GM19023 (cell line): ENCODE data around the gene GFAP.

ENCODE experiments used
- ATAC-seq: cut with Tn5 transposase; IDR thresholded peaks from one replicate; pipeline ENCODE4 v1.9.1; 2021; ENCODE audit warnings: mild to moderate bottlenecking, moderate library complexity; ENCODE audit not compliant: unreplicated experiment

GFAP gene

DNA sequence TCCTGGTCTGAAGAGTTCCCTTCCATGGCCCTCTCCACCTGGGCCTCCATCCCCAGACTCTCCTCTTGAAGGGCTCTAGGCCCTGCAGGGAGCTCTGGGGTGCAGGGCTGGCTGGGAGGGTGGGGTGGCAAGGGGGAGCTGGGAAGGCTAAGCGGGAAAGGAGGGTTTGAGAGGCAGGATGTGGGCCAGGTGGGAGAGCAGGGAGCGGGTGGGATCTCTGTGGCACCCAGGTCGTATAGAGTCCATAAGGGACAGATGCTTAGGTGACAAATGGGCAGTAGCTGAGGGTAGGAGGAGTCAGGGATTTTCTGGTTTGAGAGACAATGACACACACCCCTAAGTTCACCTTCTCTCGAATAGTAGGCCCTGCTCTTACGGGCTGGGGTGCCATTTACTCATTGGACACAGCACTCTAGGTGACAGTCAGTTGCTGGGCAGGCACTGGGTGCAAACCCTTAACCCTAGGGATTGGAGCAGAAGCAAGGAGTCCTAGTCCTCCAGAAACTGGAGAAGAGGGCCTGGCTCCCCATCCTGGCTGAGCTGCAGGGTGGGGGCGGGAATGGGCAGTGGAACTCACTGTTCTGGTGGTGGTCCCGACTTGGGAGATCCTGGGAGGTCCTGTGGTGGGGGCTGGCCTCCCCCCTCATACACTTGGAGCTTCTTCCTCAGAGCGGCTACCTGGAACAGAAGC, 16.9 kb upstream of the GFAP start:
- no peak for ATAC-seq

DNA sequence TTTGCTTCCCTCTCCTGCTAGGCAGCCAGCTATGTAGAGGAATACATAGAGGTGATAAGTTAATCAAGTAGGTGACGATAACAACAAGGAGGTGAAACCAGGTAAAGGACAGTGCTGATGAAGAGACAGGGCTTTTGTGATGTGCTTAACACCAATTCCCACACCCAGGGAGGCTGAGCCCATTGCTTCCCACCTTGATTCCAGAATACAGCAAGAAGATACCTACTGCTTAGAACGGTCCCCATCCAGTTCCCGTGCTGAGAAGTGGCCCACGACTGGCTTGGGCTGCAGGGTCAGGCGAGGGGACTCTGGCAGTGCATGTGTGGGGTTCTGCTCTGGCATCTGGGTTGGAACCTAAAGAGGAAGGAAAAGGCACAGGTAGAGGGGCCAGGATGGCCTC, 16.1 kb upstream of the GFAP start:
- no peak for ATAC-seq

DNA sequence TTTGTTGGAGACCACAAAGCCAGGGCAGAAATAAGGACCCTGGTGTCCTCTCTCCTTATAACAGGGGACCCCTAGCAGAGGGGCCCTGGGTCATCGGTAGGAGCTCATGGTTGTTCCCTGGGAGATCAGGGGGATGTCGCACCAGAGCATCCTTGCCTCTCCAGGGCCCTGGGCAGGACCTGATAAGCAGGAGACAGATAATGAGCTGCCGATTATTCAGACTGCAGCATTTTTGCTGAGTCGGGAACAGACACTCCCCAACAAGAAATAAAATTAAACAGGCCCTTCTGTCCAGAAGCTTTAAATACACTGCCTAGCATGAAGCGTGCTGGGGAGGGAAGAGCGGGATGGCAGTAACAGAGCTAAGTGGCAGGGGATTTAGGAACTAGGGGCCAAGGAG, 15.4 kb upstream of the GFAP start:
- ATAC-seq, result no peak

DNA sequence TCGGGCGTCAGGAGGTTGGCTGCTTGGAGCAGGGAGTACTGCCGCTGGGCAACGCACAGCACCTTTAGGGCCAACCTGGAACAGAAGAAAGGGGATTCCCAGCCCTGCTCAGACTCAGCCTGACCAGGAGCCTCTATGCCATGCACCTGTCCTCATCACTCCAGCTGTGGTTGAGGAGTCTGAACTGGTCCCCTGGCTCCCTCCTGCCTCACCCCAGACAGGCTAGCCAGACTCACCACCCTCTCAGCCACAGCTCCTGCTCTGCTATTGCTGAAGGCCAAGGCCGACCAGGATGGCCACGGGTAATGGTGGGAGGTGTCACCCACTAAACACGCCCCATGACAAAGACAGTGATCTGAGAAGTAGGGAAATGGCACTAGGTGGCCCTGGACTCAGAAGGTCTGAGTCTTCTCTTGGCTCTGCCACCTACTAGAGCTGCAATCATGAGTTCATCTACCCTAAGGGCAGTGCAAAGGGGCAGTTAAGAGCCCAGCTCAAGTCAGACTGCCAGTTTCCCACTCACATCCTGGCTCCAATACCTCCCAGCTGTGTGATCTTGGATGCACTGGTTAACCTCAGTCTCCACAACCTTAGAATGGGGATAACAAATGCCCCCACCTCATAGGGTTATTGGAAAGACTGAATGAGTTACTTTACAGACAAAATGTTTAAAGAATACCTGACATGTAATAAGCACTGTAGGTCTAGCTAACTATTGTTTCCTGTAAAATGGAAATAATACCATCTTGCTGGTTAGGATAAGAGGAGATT, 13.8 kb upstream of the GFAP start:
- ATAC-seq, result no peak

GRCh38 chr17:44928136-44928535, 12.8 kb upstream of the GFAP start:
- ATAC-seq, result no peak

- ATAC-seq, result no peak
These were observed 12.4 kb upstream of the GFAP start for GRCh38 chr17:44927696-44928095.

GRCh38 chr17:44926821-44927525, 11.7 kb upstream of the GFAP start:
- ATAC-seq, result no peak

DNA sequence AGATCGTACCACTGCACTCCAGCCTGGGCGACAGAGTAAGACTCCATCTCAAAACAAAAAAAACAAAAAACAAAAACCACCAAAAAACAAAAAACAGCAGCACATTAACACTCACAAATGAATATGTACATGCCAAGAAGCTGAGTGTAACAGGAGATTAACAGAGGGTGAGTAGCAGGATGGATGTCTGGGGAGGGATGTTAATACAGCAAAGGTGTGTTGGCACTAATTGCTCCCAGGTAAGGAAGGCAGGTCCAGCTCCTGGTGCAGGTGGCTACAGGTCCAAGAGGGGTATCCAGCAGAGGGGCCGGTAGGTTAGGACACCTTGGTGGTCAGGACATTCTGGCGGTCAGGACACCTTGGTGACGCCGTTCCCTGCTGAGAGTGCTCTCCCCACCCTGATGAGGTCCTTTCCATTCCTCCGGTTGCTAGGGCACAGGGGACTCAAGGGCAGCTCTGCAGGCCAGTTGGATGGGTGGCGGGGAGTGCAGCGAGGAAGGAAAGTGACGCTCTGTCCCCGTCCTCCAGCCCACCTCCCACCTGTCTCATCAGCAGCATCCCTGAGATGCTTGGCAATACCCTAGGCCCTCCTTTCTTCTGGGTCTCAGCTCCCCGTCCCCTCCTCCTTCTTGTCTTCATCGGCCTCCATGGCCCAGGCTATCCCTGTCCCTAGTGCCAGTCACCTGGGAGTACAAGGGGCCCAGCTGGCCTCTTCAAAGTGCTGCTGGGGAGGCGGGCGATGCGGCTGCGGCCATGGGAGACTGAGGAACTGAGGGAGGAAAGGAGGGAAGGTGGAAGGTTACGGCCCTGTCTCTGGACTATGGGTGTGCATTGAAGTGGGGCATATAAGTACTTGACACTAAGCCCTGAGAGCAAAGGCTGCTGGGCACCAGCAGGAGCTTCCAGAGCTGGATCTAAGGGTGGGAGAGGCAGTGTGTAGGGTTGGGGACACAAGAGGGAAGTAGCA, 10.7 kb upstream of the GFAP start:
- no peak for ATAC-seq

- no peak for ATAC-seq
These were observed 8.8 kb upstream of the GFAP start for GRCh38 chr17:44924107-44924544.

GRCh38 chr17:44922746-44923470, 7.6 kb upstream of the GFAP start:
- no peak for ATAC-seq

DNA sequence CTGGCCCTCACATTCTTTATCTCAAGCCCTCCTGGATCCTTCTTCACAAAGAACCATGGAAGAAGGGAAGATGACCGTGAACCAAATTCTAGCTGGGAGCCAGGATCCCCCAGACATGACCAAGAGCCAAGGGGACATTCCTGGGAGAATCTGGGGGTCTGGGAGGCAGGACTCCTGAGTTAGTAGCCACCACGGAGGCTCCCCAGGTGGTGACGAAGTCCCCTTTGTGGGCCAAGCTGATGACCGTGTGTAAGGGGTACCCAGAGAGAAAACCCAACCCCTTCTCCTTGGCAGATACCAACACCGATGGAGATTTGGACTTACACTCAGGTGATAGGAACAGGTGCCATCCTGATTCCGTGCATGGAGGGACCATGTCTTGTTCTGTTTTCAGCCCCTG, 6.8 kb upstream of the GFAP start:
- ATAC-seq, result no peak

GRCh38 chr17:44921122-44921882, 6.0 kb upstream of the GFAP start:
- no peak for ATAC-seq

GRCh38 chr17:44920565-44920940, 5.3 kb upstream of the GFAP start:
- ATAC-seq, result no peak

DNA sequence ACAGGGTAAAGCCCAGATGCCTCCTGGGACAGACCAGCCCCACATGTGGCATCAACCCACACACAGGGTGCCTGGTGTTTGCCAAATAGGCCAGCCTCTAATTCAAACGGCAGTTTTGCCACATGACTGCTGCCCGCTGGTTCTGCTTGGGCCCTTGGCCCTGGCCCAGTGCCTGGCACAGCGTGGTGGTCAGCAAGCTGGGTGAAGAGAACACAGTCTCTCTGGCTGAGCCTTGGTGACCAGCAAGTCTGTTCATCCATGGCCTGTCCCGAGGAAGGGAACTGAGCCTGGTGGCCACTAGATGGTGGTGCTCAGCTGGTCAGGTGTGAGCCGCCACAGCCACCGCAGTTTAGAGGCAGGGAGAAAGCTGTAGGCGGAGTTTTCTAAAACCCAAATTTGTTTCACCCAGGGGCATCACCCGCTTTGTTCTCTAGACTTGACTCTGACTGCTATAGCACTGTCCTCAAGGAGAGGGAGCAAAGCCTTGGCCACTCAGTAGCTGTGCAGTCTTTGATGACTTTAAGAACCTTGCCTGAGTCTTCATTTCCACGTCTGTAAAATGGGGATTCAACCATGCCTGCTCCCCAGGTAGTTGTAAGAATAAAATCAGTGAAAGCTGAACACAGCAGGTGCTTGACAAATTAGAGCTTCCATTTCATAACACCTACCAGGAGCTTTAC, 4.7 kb upstream of the GFAP start:
- ATAC-seq, result peak; percentile 79

DNA sequence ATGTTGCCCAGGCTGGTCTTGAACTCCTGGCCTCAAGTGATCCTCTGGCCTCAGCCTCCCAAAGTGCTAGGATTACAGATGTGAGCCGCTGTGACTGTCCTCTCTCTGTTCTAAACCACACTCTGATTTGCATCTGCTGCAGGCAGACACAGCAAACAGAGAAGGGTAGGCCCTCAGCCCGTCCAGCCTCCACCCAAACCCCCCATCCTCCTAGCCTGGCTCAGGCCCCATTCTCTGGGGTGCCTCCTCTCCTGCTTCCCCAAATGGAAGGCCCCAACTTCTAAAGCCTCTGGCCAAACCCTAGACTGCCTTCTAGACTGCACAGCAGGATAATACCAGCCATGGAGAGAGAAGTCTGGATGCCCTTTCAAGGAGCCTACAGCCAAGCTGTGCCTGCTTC, 4.1 kb upstream of the GFAP start:
- ATAC-seq, result no peak

GRCh38 chr17:44918006-44918405, 2.7 kb upstream of the GFAP start:
- ATAC-seq, result no peak

- ATAC-seq, result no peak
These were observed 2.2 kb upstream of the GFAP start for GRCh38 chr17:44917456-44917855.

DNA sequence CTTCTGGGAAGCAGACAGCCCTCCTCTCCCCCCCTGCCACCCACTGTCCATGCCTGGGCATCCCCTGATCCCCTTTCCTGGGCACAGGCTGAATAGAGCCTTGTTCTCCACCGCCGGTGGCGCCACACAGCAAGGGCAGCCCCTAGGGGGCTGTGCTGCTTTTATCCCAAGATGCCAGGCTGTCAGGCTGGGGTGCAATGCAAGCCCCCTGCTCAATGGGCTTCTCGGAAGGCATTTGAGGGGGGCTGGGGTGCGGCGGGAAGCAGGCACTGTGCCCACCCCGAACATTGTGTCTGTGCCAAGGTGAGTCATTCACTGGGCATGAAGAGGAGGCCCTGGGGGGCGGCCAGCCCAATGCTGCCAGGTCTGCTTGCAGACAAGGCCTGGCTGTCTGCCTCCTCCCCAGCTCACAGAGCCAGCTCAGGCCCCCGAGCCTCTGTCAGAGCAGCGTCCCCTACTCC, 1.5 kb upstream of the GFAP start:
- no peak for ATAC-seq
